ENCODE results near the gene TTN.
"Not testable (repeated sequence)": the region's sequence is repeated elsewhere in the genome, so short reads cannot be mapped to it uniquely, and the experiment has no call there.

TTN gene

DNA sequence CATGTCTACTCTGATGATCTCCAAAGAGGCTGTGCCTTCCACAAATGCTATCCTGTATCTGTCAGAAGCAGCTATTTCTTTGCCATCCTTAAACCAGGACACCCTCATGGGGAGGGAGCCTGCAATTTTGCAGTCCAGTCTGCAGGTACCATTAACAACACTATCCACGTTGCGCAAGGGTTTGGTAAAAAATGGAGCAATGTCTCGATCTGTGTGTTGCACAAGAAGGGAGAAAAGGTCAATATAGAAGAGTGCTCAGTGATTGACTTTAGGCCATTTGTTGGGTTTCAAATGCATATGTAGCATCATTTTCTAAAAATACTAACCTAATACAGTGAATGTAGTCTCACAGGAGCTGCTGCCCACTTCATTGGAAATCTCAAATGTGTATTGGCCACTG, 74.3 kb downstream of the TTN start:
- DNase-seq = no peak

DNA sequence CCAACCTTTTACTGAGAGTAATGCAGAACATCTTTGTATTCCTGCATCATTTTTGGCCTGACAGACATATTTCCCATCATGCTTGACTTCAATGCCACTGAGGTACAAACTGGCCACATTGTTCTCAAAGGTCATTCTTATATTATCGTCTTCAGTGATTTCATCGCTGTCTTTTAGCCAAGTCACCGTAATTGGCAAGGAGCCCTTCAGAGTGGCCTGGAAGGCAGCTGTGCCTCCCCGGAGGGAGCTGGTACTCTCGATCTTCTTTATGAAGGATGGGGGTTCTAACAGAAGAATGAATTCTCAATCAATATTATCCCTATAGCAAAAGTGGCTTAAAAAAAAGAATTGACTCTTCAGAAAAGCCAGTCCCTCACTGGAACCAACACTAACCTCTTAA, 75.9 kb downstream of the TTN start:
- DNase-seq = no peak

DNA sequence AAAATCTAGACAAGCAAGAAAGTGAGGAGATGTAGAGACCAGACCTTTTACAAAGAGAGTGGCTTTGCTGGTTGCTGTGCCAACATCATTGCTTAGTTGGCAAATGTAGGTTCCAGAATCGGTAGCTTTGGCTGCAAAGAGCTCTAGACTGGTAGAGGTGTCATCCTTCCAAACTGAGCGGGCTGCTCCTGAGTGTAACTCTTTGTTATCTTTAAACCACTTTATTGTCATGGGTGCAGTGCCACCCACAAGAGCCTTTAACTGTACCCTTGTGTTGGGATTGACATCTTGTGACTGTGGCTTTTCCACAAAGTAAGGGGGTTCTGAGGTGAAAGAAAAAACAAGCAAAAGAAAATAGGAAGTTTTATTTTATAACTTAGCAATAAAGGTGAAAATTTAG, 77.2 kb downstream of the TTN start:
- DNase-seq = no peak

DNA sequence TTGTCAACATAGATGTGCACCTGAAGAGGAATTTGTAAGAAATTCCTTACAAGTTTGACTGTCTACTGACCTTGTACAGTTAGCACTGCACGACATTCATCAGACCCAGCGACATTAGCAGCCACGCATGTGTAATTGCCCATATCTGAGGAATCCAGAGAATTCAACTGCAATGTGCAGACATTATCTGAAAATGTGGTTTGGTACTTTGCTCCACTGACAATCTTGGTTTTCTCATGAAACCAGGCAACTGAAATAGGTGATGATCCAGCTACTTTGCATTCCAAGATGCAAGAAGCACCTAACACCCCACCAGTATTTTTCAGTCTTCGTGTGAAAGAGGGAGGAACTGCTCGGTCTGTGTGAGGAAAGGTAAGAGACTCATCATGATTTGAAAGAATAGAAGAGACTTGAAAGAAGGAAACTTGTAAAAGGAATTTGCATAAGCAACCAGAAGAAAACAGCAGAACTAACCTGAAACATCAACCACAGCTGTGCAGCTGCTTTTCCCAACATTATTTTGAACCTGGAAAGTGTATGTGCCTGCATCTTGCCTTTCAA, 83.4 kb downstream of the TTN start:
- no peak for DNase-seq

DNA sequence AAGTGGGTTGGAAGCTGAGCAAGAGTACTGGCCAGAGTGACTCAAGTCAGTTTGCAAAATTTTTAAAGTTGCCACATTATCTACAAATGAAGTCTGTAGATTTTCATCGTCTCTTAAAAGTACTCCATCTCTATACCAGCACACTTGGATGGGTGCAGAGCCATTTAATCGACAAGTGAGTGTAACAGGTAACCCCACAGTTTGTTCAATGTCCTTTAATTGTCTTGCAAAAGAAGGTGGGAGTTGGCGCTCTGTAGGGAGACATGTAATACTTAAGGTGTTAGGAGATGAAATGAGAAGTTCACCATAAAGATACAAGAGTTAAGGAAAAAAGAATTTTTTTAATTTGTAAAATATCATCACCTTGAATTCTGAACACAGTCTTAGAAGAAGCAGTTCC, 84.9 kb downstream of the TTN start:
- no peak for DNase-seq

DNA sequence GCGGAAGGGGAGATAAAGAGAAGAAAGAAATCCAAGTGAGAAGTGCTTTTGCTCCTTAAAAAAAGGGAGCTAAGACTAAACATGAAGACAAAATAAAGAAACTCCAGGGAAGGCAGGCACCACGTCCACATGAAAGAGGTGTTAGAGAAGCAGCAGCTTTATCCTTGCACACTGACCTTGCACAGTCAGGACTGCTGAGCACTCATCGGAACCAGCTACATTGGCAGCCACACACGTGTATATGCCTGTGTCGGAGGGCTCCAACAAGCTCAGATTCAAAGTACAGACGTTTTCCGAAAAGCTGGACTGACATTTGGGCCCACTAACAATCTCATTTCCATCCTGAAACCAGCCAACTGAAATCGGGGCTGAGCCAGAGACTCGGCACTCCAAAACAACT, 88.2 kb downstream of the TTN start:
- DNase-seq = no peak

DNA sequence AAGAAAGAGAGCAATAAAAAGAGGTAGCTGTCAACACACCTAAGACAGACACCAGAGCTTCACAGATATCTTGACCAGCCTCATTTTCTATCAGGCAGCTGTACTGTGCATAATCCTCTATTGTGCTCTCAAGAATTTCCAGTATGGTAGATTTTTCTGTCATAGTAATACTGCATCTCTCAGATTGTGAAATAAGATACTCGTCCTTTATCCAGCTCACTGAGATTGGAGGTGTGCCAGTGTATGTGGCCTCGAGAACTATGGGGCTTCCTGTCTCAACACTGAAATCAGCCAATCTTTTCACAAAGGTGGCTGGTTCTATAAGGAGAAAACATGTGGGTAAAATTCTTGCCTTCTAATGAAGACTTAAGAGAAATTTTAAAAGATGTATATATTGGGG, 88.9 kb downstream of the TTN start:
- DNase-seq = no peak

DNA sequence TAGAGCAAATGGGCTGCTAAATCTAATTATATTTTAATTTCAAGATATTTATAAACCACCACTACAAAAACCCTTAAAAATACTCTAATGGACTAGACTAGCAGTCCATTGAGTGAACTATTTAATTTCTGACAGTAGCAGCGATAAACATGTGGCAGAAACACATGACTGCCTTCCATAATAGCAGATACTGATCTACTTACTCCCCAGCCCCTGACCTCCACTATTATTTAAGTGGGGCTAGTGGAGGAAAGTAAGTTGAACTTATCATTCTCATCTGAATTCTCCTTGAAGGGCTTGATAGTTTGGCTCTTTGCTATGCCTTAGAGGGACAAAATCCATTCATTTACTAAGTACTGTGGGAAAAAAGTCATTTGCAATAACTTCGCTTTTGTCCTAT, 90.8 kb downstream of the TTN start:
- DNase-seq = no peak

DNA sequence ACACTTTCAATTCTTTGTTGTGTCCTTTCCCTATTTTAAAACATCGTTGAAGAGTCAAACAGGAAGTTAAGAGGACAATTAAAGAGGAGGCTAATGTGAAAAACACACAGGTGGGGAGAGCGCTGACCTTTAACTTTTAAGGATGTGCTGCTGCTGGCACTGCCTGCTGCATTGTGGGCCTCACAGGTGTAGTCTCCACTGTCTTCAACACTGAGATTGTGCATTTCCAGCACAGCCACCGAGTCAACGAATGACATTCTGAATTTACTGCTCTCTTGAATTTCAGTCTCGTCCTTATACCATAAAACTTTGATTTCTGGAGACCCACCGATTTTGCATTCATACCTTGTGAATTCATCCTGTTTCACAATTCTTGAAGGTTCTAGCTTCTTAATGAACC, 91.9 kb downstream of the TTN start:
- no peak for DNase-seq

DNA sequence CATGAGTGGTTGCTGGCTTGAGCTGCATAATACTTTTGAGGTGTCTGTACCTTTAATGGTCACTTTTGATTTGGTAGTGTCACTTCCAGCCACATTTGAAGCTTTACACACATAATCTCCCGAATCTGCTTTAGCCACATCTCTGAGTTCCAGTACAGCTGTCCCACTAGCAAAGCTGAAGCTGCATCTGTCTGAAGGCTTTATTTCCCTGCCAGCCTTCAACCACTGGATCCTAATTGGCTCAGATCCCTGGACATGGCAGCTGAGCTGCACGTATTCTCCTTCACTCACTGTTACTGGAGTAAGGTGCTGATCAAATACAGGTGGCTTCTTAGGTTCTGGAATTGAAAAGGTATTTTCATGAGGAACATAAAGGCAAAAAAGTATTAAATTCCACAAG, 99.7 kb downstream of the TTN start:
- no peak for DNase-seq

DNA sequence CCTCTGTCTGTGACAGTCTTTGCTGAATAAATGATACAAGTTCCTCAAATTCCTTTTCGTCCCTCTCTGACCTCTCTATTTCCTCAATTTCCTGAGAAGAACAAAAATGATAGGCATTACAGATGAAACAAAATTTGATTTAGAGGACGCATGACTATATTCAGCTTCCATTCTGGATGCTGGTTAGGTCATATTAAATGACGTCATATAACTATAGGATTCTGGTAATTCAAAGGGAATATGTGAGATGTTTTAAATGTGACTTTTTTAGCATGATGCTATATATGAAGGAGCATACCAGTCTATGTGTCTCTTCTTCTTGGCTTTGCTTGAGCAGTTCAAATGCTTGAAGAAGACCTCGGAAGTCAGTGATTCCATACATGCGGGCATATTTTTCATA, 102.3 kb downstream of the TTN start:
- no peak for DNase-seq

DNA sequence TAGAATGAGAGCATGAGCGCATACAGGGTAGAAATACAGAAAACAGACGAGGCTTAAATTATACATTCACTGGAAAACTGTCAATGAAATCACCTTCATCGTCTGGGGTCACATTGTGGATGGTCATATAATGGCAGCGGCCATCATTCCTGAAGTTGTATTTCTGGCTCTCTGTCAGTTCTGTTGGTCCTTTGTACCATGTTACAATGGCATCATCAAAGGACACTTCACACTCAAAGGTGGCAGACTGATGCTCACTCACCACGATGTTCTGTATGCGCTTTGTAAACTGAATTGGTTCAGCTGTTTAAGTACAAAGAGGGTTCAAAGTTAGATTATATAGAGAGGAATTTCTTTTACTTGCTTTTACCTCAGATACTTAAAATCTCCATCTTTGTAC, 104.9 kb downstream of the TTN start:
- DNase-seq = no peak

DNA sequence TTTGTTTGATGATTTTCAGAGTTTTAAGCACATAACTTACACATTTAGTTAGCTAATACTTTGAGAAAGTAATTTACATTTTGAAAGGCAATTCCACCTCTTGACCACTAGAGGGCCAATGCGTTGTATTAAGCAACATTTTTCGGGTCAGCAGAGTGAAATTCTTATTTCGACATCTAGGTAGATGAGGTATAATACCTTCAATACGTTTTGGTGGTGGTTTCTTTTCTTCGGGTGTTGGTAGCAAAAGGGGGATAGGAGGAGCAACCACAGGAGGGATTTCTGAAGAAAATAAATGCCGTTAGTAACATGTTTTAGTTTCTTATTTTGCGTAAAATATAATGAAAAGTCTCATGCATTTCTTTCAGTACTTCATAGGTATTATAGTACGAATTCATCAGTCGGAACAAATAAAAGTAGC, 106.3 kb downstream of the TTN start:
- no peak for DNase-seq

DNA sequence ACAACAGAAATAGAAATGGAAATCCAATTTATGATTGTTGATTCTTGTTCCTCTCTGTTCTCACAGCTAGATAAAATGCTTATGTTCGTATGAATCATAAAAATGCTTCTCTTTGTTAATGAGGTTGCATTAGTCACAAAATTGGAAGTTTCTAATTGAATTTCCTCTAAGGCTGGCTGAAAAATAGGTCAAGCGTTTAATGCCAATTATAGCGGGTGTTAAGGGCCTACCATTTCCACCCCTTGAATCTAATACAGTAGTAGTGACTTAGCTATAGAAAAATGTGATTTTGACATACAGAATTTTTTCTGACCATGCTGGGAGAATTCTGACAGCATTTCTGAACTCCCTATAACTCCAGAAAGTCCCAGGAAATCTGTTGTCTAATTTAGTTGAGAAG, 107.1 kb downstream of the TTN start:
- no peak for DNase-seq

DNA sequence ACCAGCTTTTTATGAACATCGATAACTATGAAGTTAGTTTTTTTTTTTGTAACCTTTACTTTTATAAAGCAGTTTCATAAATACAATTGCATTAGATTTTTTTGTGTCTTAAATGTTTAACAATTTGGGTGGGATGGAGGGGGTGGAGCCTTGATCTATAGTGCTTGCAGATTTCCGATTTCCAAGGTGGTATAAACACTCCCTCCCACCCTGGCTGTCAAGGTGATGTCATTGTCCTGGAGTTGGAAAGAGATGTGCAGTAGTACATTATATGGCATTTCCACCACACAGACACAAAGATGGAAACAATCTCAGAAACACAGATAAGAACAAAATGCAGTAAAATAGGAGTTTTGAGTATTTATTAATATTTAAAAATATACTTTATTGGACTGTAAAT, 114.4 kb downstream of the TTN start:
- DNase-seq = no peak

DNA sequence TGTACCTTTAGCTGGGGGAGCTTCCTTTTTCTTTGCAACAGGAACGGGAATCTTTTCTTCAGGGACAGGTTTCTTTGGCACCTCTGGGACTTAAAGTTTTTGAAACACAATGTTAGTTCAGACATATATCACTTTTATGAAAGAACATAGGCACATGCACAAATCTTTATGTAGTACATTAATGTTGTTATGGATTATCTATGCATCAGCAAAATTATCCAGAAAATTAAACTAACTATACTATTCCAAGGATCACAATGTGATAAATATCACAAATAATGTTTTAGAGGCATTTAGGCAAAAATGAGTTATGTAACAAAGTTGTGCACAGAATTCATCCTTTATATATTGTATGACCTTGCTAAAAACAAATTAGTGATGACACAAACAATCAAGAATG, 117.4 kb downstream of the TTN start:
- DNase-seq = no peak

DNA sequence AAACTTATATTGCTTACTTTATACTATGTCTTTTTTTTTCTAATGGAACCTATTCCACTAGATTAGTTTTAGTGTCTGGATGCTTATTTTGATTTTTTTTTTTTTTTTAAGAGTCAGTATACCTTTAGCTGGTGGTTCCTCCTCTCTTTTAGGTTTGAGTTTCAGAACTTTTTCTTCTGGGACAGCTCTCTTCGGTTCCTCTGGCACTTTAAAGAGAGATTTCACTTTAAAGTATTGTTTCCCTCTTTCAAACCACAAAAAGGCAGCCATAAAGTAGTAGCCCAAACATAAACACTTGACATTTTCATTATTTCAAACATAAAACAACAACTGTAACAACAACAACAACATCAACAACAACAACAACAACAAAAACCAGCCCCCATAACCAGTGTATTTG, 123.3 kb downstream of the TTN start:
- no peak for DNase-seq

DNA sequence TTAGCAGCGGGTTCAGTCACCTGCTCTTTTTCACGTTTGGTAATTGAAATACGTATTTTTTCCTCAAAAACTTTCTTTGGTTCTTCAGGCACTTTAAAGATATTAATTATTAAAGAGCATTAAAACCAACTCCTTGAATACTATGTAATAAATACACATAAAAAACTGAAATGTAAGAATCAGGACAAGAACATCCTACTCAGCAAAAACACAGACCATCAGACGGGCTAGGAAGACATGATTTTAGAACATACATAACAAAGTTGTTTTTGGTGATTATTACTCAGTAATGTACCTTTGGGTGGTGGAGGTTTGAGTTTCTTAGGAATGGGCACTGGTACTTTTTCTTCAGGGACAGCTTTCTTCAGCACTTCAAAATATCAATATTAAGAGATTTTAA, 126.1 kb downstream of the TTN start:
- no peak for DNase-seq

DNA sequence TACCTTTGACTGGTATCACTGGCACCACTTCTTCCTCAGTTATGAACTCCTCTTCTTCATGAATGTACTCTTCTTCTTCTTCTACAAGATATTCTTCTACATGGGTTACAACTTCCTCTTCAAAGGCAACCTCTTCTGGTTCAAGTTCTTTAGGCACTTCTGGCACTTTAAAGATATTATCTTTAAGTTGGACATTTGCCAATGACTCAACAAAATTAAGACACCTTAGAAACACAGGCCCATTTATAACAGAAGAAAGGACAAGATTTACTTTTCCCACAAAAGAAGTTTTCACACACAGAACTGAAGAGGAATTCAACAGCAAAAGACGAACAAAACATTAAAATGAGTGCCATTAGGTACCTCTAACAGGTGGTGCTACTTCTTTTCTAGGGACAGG, 127.3 kb downstream of the TTN start:
- DNase-seq = no peak

DNA sequence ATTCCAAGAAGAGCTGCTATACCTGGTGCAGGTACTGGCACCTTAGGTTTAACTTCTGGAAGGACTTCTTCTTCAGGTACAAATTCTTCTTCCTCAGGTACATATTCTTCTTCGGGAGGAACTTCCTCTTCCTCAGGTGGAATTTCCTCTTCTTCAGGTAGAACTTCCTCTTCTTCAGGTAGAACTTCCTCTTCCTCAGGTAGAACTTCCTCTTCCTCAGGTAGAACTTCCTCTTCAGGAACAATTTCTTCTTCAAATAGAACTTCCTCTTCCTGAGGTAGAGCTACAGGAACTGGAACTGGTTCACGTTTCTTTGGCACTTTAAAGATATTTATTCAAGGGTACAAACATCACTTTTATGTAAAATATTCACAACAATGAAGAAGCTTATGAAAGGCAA, 129.6 kb downstream of the TTN start:
- DNase-seq = no peak

DNA sequence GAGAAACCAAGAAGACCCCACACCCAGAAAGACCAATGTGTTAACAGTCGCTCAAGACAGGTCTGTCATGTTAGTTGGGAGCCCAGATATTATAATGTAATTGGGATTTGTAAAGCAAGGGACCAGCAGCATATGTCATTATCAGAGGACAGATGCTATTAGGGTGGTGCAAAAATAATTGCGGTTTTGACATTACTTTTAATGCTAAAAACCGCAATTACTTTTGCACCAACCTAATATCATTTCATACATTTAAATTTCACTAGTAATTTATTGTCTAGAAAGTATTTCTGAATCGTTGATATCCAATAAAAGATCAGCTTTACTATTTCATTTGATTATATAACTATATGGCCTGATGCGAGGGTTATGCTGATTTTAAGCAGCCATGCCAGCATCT, 131.2 kb downstream of the TTN start:
- DNase-seq = no peak

DNA sequence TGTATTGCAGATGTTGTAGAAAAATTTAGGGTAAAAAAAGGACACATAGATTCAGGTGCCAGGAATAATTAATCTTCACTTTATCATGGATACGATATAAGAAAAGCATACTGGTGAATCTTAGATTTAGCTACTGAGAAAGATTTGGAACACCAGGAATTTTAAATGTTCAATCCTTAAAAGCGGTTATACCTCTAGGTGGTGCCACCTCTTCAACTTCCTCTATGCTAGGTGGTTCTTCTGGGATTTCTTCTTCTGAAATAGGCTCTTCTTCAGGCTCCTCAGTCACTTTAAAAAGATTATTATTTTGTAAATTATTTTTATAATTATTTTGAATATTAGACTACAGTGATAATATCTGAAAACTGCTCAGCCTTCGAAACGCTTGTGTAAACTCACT, 133.1 kb downstream of the TTN start:
- DNase-seq = no peak

DNA sequence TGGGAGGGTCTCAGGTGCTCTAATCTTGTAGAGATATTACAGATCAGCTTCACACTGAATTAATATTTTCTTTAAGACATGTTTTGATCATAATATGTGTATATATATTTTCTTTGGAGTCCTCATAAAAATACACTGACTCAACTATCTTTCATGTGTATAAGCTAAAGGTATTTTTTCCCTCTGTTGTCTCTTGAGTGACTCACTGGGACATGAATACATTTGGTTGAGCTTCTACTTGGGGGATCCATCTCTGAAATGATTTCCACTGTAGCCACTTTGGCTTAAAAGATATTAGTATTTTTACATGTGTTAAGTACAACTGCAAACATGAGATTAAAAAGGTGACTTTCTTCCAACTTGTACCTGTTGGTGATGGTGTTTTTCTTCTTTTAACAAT, 140.8 kb downstream of the TTN start:
- no peak for DNase-seq

DNA sequence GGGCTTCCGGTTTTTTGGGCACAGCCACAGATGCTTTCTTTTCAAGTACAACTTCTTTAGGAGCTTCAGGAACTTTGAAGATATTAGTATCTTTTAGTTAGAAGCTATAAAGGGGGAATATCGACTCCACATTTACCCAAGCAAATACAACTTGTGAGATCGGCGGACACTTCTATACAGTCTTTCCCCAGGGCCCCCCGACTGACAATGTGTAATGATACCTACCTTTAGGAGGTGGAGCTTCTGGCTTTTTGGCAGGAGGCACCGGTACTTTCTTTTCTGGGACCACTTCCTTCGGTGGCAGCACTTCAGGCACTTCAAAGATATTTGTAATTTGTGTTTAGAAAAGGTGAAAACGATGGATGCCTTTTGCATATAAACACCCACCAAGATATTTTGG, 148.7 kb downstream of the TTN start:
- not testable (repeated sequence) for DNase-seq

DNA sequence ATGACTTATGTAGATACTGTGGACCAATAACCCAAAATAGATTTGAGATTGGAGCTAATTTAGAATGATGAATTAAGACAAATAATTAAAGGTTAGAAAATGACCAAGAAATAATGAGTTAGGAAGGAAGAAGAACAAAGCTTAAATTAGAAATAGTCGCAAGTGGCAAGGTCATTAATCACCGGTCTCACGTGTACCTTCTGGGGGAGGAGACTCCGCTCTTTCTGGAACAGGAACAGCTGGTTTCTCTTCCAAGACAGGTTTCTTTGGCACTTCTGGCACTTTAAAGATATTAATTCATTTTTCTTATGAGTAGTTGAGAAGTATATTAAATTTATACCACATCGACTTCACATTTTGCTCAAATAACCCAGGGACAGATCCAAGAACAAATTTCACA, 156.7 kb downstream of the TTN start:
- DNase-seq = no peak

DNA sequence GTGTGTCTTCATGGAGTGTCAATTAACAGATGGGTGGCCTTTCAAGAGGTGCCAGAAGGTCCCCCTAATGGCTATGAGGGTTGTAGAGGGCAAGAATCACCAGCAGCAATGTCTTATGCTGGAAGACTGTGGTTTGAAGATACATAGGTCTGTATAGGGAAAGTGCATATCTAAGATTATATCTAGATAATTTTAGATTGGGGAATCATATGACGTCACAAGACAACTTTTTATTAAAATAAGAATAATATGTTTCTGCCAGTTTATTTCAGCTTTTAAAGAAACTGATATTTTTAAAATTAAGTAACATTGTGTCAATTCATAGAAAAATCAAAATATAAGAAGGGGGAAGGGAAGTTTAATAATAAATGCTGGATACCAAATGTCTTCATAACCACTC, 162.3 kb downstream of the TTN start:
- DNase-seq = no peak
